ENCODE results near the gene TP53I11.

Gene TP53I11

GRCh38 chr11:44955015-44955738, 4.5 kb upstream of the TP53I11 start:
- peak; percentile 30 for DNase-seq (ENCODE audit: low read depth)

GRCh38 chr11:44954051-44954906, 3.6 kb upstream of the TP53I11 start:
- no peak for DNase-seq (ENCODE audit: low read depth)

- no peak for DNase-seq (ENCODE audit: low read depth)
Measured at GRCh38 chr11:44952500-44953260, 2.0 kb upstream of the TP53I11 start.

GRCh38 chr11:44952082-44952481, 1.4 kb upstream of the TP53I11 start:
- no peak for DNase-seq (ENCODE audit: low read depth)

- no peak for DNase-seq (ENCODE audit: low read depth)
Measured at GRCh38 chr11:44950031-44950624, 555 bp downstream of the TP53I11 start.

- DNase-seq (ENCODE audit: low read depth), result no peak
Measured at GRCh38 chr11:44949160-44950030, 1.3 kb downstream of the TP53I11 start.

GRCh38 chr11:44948155-44948554, 2.5 kb downstream of the TP53I11 start:
- DNase-seq (ENCODE audit: low read depth), result no peak

- no peak for DNase-seq (ENCODE audit: low read depth)
Measured at GRCh38 chr11:44947114-44947513, 3.6 kb downstream of the TP53I11 start.

- no peak for DNase-seq (ENCODE audit: low read depth)
Measured at GRCh38 chr11:44946263-44946662, 4.4 kb downstream of the TP53I11 start.

GRCh38 chr11:44945666-44946065, 5.0 kb downstream of the TP53I11 start:
- no peak for DNase-seq (ENCODE audit: low read depth)

- DNase-seq (ENCODE audit: low read depth), result no peak
Measured at GRCh38 chr11:44944853-44945235, 5.8 kb downstream of the TP53I11 start.

GRCh38 chr11:44944181-44944852, 6.4 kb downstream of the TP53I11 start:
- no peak for DNase-seq (ENCODE audit: low read depth)

GRCh38 chr11:44943696-44944095, 7.0 kb downstream of the TP53I11 start:
- DNase-seq (ENCODE audit: low read depth), result no peak

GRCh38 chr11:44943118-44943517, 7.6 kb downstream of the TP53I11 start:
- no peak for DNase-seq (ENCODE audit: low read depth)

- no peak for DNase-seq (ENCODE audit: low read depth)
Measured at GRCh38 chr11:44942029-44942955, 8.4 kb downstream of the TP53I11 start.

GRCh38 chr11:44941259-44942021, 9.2 kb downstream of the TP53I11 start:
- DNase-seq (ENCODE audit: low read depth), result no peak

- DNase-seq (ENCODE audit: low read depth), result no peak
Measured at GRCh38 chr11:44940835-44941234, 9.8 kb downstream of the TP53I11 start.

- no peak for DNase-seq (ENCODE audit: low read depth)
Measured at GRCh38 chr11:44940404-44940803, 10.3 kb downstream of the TP53I11 start.

Measured in GM04503 (cell line).